Gastroesophageal sphincter (tissue), 4 donors: ENCODE data around the gene MSH3. TPM values are rescaled to one million over a fixed set of nuclear protein-coding genes. Genes with fewer than 3 reads are reported as not detected.

Experiments used
- ATAC-seq: fragments of 150-250 bp; one replicate; pipeline ENCODE4 v1.9.1; 2016; ENCODE audit warnings: mild to moderate bottlenecking, moderate library complexity
- H3K27ac ChIP-seq, 4 donors: fragments of 200-600 bp; sonication (generic) in 3 of 4; 1 replicate in 3 of 4; 2 replicates in 1 of 4; pipeline ENCODE4 v1.5.1; 2016 to 2019
- H3K27me3 ChIP-seq: fragments of 200-600 bp; sonication (generic); one replicate; pipeline ENCODE4 v1.5.1; 2019
- H3K36me3 ChIP-seq, 2 donors: fragments of 200-600 bp; sonication (generic); one replicate each; pipeline ENCODE4 v1.5.1; 2019; ENCODE audit warnings: control low read depth in 1 of 2
- H3K4me1 ChIP-seq, 3 donors: fragments of 200-600 bp; sonication (generic); 1 replicate in 2 of 3; 2 replicates in 1 of 3; pipeline ENCODE4 v1.5.1; 2016 to 2019; ENCODE audit warnings: control low read depth in 2 of 3
- H3K4me3 ChIP-seq, 2 donors: fragments of 200-600 bp; sonication (generic); one replicate each; pipeline ENCODE4 v1.5.1; 2019; ENCODE audit warnings: mild to moderate bottlenecking in 1 of 2, moderate library complexity in 1 of 2
- H3K9me3 ChIP-seq, 3 donors: fragments of 200-600 bp; sonication (generic); one replicate each; pipeline ENCODE4 v1.5.1; 2017 to 2019; ENCODE audit warnings: control low read depth in 2 of 3
- EP300 ChIP-seq: sonication (generic); formaldehyde crosslinking; IDR thresholded peaks from one replicate; pipeline ENCODE4 v1.6.1; 2017; ENCODE audit warnings: antibody characterized with exemption, mild to moderate bottlenecking
- POLR2A ChIP-seq, 2 donors: fragments of 450-650 bp; IDR thresholded peaks; one replicate each; pipeline ENCODE4 v1.6.1; 2017; ENCODE audit warnings: antibody characterized with exemption in 2 of 2, mild to moderate bottlenecking in 2 of 2, moderate library complexity in 1 of 2
- POLR2AphosphoS5 ChIP-seq: sonication (generic); formaldehyde crosslinking; IDR thresholded peaks from one replicate; pipeline ENCODE4 v1.6.1; 2017; ENCODE audit warnings: antibody characterized with exemption
- WGBS, 2 donors: methylation state at CpG; one replicate each; pipeline ENCODE4 v1.1.5; 2018; ENCODE audit warnings: low coverage in 1 of 2; 5-methylcytosine and 5-hydroxymethylcytosine counted together
- total RNA-seq, 4 donors: library from RNA; depleted of rRNA; stranded (reverse); fragments of >200 nt; gene quantifications; one replicate each; pipeline ENCODE4 v1.1.0, GENCODE V29; 2016
- TF ChIP-seq, protein P1 (sequence below), 4 experiments: fragments of 200-600 bp in 2 of 4; fragments of 450-650 bp in 2 of 4; sonication (generic) in 1 of 4; IDR thresholded peaks; one replicate each; pipeline ENCODE4 v1.5.1; 2017 to 2019; ENCODE audit warnings: antibody characterized with exemption in 4 of 4, mild to moderate bottlenecking in 2 of 4, moderate library complexity in 2 of 4

Gene MSH3
- total RNA-seq, 4 donors from 2014 or later: 10.7 to 14.0 (median 12.0) TPM

GRCh38 chr5:80761966-80762365 is 107.5 kb downstream of the MSH3 start:
- ATAC-seq: no peak
- WGBS, 2 donors: 41 to 89% methylated on average over 1 of the region's 1 CpG
- Histone ChIP-seq H3K4me3 (no peak overlapping the region), H3K4me1 (no peaks in the 10 kb centered on the region), H3K36me3 (peaks cover 0 to 17% of the 10 kb centered on the region in 2 donors), H3K27me3 (no peaks in the 10 kb centered on the region), H3K27ac (no peak overlapping the region), H3K9me3 (no peaks in the 10 kb centered on the region)
- TF ChIP-seq, protein P1, sequence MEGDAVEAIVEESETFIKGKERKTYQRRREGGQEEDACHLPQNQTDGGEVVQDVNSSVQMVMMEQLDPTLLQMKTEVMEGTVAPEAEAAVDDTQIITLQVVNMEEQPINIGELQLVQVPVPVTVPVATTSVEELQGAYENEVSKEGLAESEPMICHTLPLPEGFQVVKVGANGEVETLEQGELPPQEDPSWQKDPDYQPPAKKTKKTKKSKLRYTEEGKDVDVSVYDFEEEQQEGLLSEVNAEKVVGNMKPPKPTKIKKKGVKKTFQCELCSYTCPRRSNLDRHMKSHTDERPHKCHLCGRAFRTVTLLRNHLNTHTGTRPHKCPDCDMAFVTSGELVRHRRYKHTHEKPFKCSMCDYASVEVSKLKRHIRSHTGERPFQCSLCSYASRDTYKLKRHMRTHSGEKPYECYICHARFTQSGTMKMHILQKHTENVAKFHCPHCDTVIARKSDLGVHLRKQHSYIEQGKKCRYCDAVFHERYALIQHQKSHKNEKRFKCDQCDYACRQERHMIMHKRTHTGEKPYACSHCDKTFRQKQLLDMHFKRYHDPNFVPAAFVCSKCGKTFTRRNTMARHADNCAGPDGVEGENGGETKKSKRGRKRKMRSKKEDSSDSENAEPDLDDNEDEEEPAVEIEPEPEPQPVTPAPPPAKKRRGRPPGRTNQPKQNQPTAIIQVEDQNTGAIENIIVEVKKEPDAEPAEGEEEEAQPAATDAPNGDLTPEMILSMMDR (IDR thresholded peaks at IDR 0.05): no peak
- TF ChIP-seq EP300: no peak
- TF ChIP-seq POLR2AphosphoS5: no peak
- no peak for TF ChIP-seq POLR2A (IDR thresholded peaks at IDR 0.05)

DNA sequence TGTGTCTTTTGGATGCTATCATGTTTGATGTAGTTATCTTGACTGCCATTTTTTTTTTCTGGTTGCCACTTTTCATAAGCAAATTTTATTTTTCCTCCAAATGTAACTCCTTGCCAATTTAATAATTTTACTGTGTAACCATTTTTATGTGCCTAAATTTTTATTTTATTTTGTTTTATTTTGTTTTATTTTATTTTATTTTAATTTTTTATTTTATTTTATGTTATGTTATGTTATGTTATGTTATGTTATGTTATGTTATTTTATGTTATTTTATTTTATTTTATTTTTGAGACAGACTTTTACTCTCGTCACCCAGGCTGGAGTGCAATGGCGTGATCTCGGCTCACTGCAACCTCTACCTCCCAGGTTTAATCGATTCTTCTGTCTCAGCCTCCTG is 108.1 kb downstream of the MSH3 start:
- TF ChIP-seq EP300: no peak
- no peak for TF ChIP-seq POLR2AphosphoS5
- TF ChIP-seq, protein P1 (IDR thresholded peaks at IDR 0.05): no peak
- no peak for TF ChIP-seq POLR2A (IDR thresholded peaks at IDR 0.05)
- Histone ChIP-seq H3K4me3 (no peak overlapping the region), H3K27me3 (no peaks in the 10 kb centered on the region), H3K9me3 (no peaks in the 10 kb centered on the region), H3K36me3 (peaks cover 0 to 17% of the 10 kb centered on the region in 2 donors), H3K4me1 (no peaks in the 10 kb centered on the region), H3K27ac (no peak overlapping the region)
- 100% methylated on average over 2 of the region's 4 CpGs for WGBS, 2 donors
- ATAC-seq: no peak

DNA sequence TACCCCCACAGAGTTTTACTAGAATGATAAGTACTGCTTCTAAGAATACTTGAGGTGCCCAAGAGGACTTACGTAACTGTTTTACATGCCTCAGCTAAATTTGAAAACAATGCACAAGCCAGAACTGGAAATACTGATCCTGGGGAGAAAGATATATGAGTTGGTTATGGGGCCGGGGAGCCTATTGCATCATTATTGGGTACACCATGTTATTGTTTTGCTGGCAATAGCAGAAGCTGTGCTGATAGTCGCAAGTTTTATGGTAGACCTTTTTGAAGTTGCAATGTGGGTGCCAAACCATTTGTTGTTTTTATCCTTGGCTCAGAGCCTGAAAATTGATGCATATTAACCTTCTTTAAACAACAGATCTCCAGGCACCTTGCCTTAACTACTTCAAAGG is 108.8 kb downstream of the MSH3 start:
- no peak for ATAC-seq
- Histone ChIP-seq H3K27ac (no peak overlapping the region), H3K4me1 (no peaks in the 10 kb centered on the region), H3K27me3 (no peaks in the 10 kb centered on the region), H3K36me3 (peaks cover 0 to 17% of the 10 kb centered on the region in 2 donors), H3K9me3 (no peaks in the 10 kb centered on the region), H3K4me3 (no peak overlapping the region)
- TF ChIP-seq POLR2AphosphoS5: no peak
- TF ChIP-seq EP300: no peak
- TF ChIP-seq, protein P1 (IDR thresholded peaks at IDR 0.05): no peak
- TF ChIP-seq POLR2A (IDR thresholded peaks at IDR 0.05): no peak
- 75 to 100% methylated on average over 3 of the region's 3 CpGs for WGBS, 2 donors

- Histone ChIP-seq H3K27me3 (no peaks in the 10 kb centered on the region), H3K27ac (no peak overlapping the region), H3K36me3 (peaks cover 0 to 17% of the 10 kb centered on the region in 2 donors), H3K4me3 (no peak overlapping the region), H3K9me3 (no peaks in the 10 kb centered on the region), H3K4me1 (no peaks in the 10 kb centered on the region)
- TF ChIP-seq POLR2A (IDR thresholded peaks at IDR 0.05): no peak
- no peak for ATAC-seq
- WGBS, 2 donors: 93 to 94% methylated on average over 3 to 5 of the region's 5 CpGs
Measured at GRCh38 chr5:80763873-80764647, 109.6 kb downstream of the MSH3 start.

GRCh38 chr5:80764786-80765185 is 110.3 kb downstream of the MSH3 start:
- Histone ChIP-seq H3K27ac (no peak overlapping the region), H3K36me3 (peaks cover 0 to 17% of the 10 kb centered on the region in 2 donors), H3K4me1 (no peaks in the 10 kb centered on the region), H3K4me3 (no peak overlapping the region), H3K27me3 (no peaks in the 10 kb centered on the region), H3K9me3 (no peaks in the 10 kb centered on the region)
- ATAC-seq: no peak
- WGBS, 2 donors: 100% methylated on average over 1 of the region's 1 CpG
- TF ChIP-seq, protein P1 (IDR thresholded peaks at IDR 0.05): no peak
- no peak for TF ChIP-seq POLR2A (IDR thresholded peaks at IDR 0.05)
- TF ChIP-seq EP300: no peak
- no peak for TF ChIP-seq POLR2AphosphoS5
